SU-DHL-6 (cell line): ENCODE data around the gene MYOT.
"Not testable (repeated sequence)": the region's sequence is repeated elsewhere in the genome, so short reads cannot be mapped to it uniquely, and the experiment has no call there.

Experiments used
- CTCF ChIP-seq: fragments of 200-600 bp; sonication (generic); IDR thresholded peaks from one replicate; pipeline ENCODE4 v1.5.1; 2017; ENCODE audit warnings: antibody characterized with exemption, mild to moderate bottlenecking, low read length, moderate library complexity; ENCODE audit not compliant: insufficient read depth, poor library complexity, severe bottlenecking
- EZH2phosphoT487 ChIP-seq: fragments of 200-600 bp; sonication (generic), shearing (Covaris generic); conservative IDR thresholded peaks from 2 replicates; pipeline ENCODE4 v1.6.1; 2018; ENCODE audit warnings: mild to moderate bottlenecking, antibody characterized with exemption, low read length, moderate library complexity, mixed read lengths

DNA sequence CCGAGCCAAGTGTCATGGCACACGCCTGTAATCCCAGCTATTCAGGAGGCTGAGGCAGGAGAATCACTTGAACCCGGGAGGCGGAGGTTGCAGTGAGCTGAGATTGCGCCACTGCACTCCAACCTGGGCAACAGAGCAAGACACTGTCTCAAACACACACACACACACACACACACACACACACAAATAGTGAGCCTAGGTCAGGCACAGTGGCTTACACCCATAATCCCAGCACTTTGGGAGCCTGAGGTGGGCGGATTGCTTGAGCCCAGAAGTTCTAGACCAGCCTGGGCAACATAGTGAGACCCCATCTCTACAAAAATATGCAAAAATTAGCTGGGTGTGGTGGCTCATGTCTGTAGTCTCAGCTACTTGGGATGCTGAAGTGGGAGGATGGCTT lies 4.0 kb upstream of the MYOT start:
- not testable (repeated sequence) for TF ChIP-seq CTCF, EZH2phosphoT487
